IPS DF 6.9 (cell line): ENCODE results near the gene CSNK1D.

Experiments
- DNase-seq: peaks from one replicate; pipeline ENCODE4 v3.0.0-alpha.2; 2013; ENCODE audit warnings: low read depth, low spot score
- H3K27ac ChIP-seq: one replicate; pipeline ENCODE4 v1.5.1; 2013; ENCODE audit warnings: low read length, control low read depth
- H3K27me3 ChIP-seq: 2 replicates; pipeline ENCODE4 v1.6.1; 2013; ENCODE audit warnings: mild to moderate bottlenecking, low read length; ENCODE audit not compliant: control insufficient read depth, insufficient read depth
- H3K36me3 ChIP-seq: 2 replicates; pipeline ENCODE4 v1.6.1; 2013; ENCODE audit warnings: low read length; ENCODE audit not compliant: control insufficient read depth, insufficient read depth
- H3K4me1 ChIP-seq: 2 replicates; pipeline ENCODE4 v1.6.1; 2013; ENCODE audit warnings: low read length; ENCODE audit not compliant: control insufficient read depth, insufficient read depth
- H3K4me3 ChIP-seq: 2 replicates; pipeline ENCODE4 v1.5.1; 2013; ENCODE audit warnings: mild to moderate bottlenecking, low read length
- H3K9me3 ChIP-seq: 2 replicates; pipeline ENCODE4 v1.6.1; 2013; ENCODE audit warnings: low read length, inconsistent platforms; ENCODE audit not compliant: control insufficient read depth, insufficient read depth
- WGBS: extraction: QIAGEN DNeasy Blood & Tissue Kit; methylation state at CpG from one replicate; pipeline ENCODE4 v1.1.7; 2013; ENCODE audit warnings: mixed read lengths, missing lambda C conversion rate; ENCODE audit not compliant: insufficient read length, insufficient coverage; 5-methylcytosine and 5-hydroxymethylcytosine counted together

The CSNK1D gene

DNA sequence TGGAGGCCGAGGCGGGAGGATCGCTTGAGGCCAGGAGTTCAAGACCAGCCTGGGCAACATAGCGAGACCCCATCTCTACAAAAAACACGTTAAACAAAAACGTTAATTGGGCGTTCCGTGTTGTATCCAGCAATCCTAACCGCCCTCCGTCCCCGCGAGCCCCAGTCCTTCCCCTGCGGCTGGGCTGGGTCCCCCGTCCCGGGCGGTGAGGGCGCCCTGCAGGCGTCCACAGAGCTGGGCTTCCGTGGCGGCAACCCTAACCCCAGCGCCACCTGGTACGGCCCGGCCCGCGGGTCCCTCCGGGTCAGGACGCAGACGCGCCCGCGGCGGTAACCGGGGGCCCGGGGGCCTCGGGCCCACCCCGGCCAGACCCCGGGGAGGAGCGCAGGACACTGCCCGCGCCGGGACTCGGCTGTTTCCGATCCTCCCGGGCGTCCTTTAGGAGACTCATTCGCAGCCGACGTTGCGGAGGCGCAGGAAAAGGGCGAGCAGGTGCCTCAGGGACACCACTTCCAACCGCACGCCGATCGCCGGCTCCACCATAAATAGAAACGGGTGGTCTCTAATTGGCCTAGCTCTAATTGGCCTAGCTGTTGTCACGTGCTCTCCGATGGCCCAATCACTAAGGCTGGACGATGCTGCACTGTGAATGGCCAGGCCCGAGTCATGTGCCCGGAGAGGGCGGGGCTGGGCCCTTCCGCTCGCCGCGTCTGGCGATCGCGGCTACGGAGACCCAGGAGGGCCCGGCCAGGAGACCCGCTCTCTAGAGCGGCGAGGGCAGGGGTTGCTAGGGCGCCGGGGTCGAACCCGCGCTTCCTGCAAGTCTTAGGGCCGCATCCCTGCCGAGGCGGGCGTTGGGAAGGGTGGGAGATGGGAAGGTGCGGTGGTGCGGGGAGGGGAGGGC, 19.0 kb upstream of the CSNK1D start:
- H3K4me1 ChIP-seq: no peaks in the 10 kb centered on the region
- no CpG with 5 or more reads among the region's 86 CpGs for WGBS

DNA sequence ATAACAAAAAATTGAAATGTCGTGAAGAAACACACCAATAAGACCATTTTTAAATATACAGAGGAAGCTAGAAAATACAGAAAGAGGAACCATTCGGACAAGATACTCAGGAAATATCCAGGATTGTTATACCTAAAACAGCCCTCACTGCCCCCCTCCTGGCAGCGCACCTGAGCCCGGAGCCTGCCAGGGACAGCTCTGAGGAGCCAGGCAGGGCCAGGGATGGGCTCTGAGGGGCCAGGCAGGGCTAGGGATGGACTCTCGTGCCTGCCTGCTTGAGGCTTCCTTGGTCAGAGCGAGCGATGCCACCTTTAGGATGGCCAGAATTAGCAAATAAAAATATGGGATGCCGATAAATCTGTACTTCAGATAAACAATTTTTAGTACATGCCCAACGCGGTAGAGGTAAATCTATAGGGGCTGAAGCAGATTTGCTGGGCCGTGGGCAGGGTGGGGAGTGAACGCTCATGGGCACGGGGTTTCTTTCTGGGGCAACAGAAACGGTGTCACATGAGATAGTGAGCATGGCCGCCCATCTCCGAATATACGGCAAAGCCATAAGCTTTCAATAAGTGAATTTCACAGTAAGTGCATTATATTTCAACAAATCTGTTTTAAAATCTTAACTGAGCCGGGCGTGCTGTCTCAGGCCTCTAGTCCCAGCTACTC, 18.2 kb upstream of the CSNK1D start:
- Histone ChIP-seq H3K36me3 (no peaks in the 10 kb centered on the region), H3K9me3 (no peaks in the 10 kb centered on the region), H3K27ac (no peak overlapping the region), H3K27me3 (no peaks in the 10 kb centered on the region), H3K4me3 (peak overlapping the region; percentile 53; the same call in 1 of the 2 replicates), H3K4me1 (no peaks in the 10 kb centered on the region)
- DNase-seq: no peak
- WGBS: no CpG with 5 or more reads among the region's 19 CpGs

More for the DNA sequence above, 19.0 kb upstream of the CSNK1D start:
- DNase-seq: peak; percentile 97
- Histone ChIP-seq H3K36me3 (no peaks in the 10 kb centered on the region), H3K27ac (no peak overlapping the region), H3K27me3 (no peaks in the 10 kb centered on the region), H3K9me3 (no peaks in the 10 kb centered on the region), H3K4me3 (peak overlapping the region; percentile 53)

DNA sequence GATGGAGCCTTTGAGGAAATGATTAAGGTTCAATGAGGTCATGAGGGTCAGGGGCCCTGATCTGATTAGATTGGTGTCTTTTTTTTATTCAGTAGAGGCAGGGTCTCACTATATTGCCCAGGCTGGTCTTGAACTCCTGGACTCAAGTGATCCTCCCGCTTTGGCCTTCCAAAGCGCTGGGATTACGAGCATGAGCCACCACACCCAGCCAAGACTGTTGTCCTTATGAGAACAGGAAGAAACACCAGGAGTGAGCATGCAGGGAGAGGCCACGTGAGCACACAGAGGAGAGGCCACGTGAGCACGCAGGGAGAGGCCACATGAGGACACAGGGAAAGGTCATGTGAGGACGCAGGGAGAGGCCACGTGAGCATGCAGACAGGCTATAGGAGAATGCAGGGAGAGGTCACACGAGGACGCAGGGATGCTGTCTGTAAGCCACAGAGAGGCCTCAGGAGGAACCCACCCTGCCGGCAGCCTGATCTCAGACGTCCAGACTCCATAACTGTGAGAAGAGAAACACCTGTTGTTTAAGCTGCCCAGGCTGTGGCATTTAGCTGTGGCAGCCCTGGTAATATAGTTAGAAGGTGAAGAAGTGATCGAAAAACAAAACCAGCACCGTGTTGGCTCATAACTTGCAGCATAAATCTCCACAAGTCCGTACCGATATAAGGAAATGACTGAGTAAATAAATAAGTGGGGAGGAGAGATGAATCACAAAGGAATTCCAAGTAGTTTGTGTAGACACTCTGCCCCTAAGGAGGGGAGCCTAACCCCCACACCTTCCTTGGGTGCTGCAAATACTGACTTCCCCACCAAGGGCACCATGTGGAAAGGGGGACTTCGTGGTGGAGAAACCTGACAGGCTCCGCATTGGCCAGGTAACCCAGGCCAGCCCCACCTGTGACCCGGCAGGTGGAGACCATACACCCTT, 14.6 kb upstream of the CSNK1D start:
- no CpG with 5 or more reads among the region's 19 CpGs for WGBS
- H3K9me3 ChIP-seq: no peaks in the 10 kb centered on the region
- H3K27me3 ChIP-seq: no peaks in the 10 kb centered on the region
- no peaks in the 10 kb centered on the region for H3K36me3 ChIP-seq
- H3K4me1 ChIP-seq: no peaks in the 10 kb centered on the region; the same call in 1 of the 2 replicates
- no peak for DNase-seq
- no peak overlapping the region for H3K27ac ChIP-seq
- H3K4me3 ChIP-seq: no peak overlapping the region

DNA sequence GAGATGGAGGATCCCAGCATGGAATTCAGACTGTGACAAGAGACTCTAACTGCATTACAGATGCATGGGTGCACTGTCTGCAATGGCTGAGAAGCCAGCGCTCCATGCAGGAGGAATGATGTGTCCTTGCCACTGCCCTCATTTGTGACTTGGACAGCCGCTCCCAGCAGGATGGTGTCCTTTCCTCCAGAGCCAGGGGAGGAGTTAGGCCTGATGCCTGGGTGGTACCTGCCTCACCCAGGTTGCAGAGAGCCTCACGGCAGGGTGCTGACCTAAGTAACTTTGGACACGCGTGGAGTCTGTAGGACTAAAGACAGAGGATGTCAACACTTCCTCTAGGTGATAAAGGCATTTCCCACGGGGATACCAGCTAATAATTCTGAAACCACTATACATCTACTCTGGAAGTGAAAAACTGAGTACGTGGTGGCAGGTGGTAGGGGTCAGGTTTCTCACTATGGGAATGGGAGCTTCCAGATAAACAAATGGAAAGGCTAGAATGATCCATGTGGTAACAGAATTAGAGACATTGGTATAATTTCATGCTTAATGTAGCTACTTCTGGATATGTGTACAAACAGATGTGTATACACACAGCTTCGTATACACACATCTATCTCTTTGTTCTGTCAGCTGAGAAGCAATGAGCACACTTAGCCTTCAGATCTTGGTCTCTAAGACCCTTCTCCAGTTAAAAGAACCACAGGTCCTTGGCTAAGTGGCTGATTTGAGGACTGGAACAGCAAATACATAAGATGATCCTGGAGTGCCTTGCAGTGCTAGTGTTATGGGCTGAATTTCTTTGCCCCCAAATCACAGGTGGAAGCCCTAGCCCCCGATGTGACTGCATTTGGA, 13.7 kb upstream of the CSNK1D start:
- no peak for DNase-seq
- H3K27ac ChIP-seq: no peak overlapping the region
- H3K4me1 ChIP-seq: no peaks in the 10 kb centered on the region; the same call in 1 of the 2 replicates
- WGBS: no CpG with 5 or more reads among the region's 9 CpGs
- H3K9me3 ChIP-seq: no peaks in the 10 kb centered on the region
- H3K4me3 ChIP-seq: no peak overlapping the region
- no peaks in the 10 kb centered on the region for H3K36me3 ChIP-seq
- no peaks in the 10 kb centered on the region for H3K27me3 ChIP-seq

DNA sequence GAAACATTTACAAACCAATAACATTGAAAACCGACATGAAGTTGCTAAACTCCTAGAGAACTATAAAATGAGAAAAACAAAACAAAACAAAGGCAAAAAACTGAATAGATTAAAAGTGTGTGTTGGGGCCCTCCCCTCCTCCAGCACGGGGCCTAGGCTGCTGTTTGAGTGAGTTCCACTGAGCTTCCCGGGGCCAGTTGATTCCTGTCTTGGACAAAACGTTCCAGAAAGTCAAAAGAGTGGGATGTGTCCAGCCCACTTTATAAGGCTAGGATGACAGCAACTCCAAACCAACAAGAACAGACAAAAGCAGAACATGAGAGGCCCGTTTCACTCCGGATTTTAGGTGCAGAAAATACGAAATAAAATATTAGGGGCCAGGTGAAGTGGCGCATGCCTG, 11.6 kb upstream of the CSNK1D start:
- no peak overlapping the region for H3K4me3 ChIP-seq
- no peaks in the 10 kb centered on the region for H3K9me3 ChIP-seq
- DNase-seq: no peak
- no CpG with 5 or more reads among the region's 8 CpGs for WGBS
- no peaks in the 10 kb centered on the region for H3K27me3 ChIP-seq
- peaks cover 5% of the 10 kb centered on the region for H3K4me1 ChIP-seq
- no peak overlapping the region for H3K27ac ChIP-seq
- H3K36me3 ChIP-seq: no peaks in the 10 kb centered on the region

DNA sequence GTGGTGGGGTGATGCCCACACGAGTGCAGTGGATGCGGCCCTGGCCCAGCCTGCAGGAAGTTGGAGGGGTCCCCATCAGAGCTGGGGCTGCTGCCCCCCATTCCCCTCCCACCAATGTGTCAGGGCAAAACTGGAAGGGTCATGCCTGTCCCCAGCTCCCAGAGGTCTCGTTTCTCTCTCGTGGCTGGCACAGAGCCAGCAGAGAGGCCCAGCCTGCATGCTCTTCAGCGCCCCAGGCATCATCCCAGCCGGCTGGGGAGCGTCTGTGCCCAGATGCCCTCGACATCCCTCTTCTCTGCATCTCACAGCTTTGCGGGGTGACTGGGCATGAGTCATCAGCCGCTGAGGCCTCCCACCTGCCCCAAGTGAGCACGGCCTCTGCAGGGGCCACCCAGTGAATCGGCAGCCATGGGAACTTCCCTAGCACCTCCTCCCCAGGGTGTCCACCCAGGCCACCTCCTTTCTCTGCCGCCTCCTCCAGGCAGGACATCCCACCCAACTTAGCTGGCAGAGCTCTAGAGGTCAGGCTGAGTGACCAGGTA, 9.8 kb upstream of the CSNK1D start:
- Histone ChIP-seq H3K27ac (no peak overlapping the region), H3K4me1 (peaks cover 6% of the 10 kb centered on the region), H3K36me3 (no peaks in the 10 kb centered on the region), H3K9me3 (no peaks in the 10 kb centered on the region), H3K4me3 (no peak overlapping the region), H3K27me3 (no peaks in the 10 kb centered on the region)
- WGBS: no CpG with 5 or more reads among the region's 13 CpGs
- no peak for DNase-seq

DNA sequence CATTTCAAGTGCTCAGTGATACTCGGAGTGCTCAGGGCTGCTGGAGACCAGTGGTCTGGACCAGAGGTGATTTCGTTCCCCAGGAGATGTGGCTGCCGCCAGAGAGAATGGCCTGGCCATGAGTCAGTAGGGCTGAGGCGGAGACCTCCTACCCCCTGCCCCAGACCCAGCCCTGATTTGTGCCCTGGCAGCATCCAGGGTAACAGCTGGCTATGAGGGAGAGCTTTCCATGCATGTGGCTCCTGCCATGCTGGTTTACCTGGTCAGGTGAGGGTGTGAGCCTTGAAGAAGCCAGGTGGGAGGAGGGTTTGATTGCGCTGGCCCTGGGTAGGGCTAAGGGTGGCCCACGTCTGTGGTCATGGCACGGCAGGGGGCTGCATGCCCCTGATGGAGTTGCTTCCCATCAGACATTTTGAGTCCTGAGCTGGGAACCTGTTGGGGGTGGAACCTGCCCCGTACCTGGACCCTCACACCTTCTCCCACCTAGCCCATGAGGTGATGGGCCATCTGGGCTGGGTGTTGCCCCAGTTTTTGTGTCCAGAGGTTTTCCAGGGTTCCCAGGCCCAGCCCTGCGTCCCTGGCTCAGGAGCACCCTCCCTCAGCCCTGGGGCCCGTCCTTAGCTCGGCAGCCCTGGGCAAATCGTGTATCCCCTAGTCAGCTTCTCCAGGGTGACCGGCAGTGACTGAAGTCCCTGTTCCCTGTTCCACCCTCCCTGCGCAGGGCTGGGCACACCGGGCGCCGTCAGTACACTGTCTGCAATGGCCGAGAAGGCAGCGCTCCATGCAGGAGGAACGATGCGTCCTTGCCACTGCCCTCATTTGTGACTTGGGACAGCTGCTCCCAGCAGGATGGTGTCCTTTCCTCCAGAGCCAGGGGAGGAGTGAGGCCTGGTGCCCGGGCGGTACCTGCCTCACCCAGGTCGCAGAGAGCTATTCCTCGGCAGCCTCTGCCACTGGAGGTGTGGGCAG, 9.0 kb upstream of the CSNK1D start:
- peaks cover 6% of the 10 kb centered on the region for H3K4me1 ChIP-seq
- no peak overlapping the region for H3K4me3 ChIP-seq
- no peaks in the 10 kb centered on the region for H3K9me3 ChIP-seq
- WGBS: no CpG with 5 or more reads among the region's 25 CpGs
- no peaks in the 10 kb centered on the region for H3K27me3 ChIP-seq
- no peaks in the 10 kb centered on the region for H3K36me3 ChIP-seq
- no peak overlapping the region for H3K27ac ChIP-seq
- DNase-seq: no peak

DNA sequence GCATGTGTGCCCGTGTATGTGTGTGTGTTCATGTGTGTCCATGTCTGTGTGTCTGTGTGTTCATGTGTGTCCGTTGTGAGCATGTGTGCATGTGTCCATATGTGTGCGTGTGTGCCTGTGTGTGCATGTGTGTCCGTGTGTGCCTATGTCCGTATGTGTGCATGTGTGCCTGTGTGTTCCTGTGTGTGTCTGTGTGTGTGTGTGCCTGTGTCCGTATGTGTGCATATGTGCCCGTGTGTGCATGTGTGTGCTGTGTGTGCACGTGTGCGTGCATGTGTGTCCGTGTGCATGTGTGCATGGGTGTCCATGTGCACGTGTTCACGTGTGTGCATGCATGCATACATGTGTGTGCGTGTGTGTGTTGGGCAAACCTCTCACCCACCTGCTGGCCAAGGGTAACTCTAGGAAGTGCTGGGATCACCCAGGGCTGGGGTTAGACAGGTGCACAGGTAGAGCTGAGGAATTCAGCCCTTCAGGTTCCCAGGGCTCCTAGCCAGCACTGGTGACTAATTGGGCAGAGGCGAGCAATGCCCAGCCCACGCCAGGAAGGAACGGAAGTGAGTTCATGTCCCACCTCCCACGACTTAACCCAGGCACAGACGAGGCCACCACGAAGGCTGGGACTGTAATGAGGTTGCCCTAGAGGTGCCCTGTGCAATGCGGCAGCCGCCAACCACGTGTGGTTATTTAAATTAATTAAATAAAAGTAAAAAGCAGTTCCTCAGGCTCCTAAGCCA, 8.2 kb upstream of the CSNK1D start:
- H3K27ac ChIP-seq: no peak overlapping the region
- peaks cover 6% of the 10 kb centered on the region for H3K4me1 ChIP-seq
- WGBS: no CpG with 5 or more reads among the region's 22 CpGs
- no peak overlapping the region for H3K4me3 ChIP-seq
- no peaks in the 10 kb centered on the region for H3K9me3 ChIP-seq
- DNase-seq: no peak
- no peaks in the 10 kb centered on the region for H3K27me3 ChIP-seq
- H3K36me3 ChIP-seq: no peaks in the 10 kb centered on the region
